ENCODE measurements around the gene MEI4. TPM values are rescaled to one million over a fixed set of nuclear protein-coding genes. Genes with fewer than 3 reads are reported as not detected.

Gene MEI4, protein sequence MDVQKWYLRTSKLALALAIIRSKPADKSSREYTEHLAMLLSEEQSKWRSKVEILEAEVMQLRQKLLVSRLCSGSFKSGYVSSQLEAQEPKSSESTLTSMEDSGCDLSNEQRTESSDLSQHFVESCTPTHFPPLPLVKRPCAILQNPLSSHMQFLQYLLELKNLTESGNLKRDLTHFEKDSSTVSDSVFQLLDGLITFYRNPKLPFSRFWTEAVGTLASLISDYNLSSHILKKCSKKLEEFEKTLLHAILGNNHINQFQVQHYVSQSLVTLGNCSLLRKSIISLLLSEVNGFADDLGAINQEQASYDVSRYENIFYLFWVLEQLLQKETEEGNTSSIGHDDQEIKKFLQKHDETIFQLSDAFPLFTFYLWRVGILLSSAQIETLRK
- total RNA-seq (not detected), polyA plus RNA-seq (not detected)

DNA sequence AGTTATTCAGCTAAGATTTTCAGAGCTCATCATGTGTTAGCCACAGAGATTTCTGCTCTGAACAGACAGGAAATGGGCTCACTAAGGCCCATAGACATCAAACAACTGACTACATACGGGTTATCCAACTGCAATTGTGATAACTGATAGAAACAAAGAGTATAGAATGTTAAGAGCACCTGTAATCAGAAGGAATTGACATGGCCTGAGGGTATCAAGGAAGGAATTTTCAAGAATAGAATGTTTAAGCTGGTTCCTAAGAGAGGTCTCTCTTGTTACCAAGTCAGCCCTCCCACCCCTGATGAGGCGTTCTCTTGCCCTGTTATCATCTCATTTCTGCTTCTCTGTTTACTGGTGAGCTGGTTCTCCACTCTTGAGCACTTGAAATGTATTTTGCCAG lies at the start of gene MEI4:
Gene MEI4 (plus strand): TSS at position 301 of the 400 bp plus-strand sequence. CDS start 37,633 bp downstream, outside the sequence.
- Histone ChIP-seq H3K4me3 (no peak within 1 kb of the TSS), H3K36me3 (no peaks in the 10 kb centered on the region), H3K27me3 (peaks cover 0 to 19% (median 0%) of the 10 kb centered on the region in 3 donors), H3K9me3 (no peaks in the 10 kb centered on the region), H3K4me1 (peaks cover 0 to 4% (median 0%) of the 10 kb centered on the region in 4 donors), H3K27ac (no peak within 1 kb of the TSS)
- WGBS, 2 donors: 78% methylated on average over 2 of the region's 2 CpGs
- TF ChIP-seq EP300 (IDR thresholded peaks at IDR 0.05): no peak
- TF ChIP-seq POLR2AphosphoS5 (IDR thresholded peaks at IDR 0.05): no peak
- TF ChIP-seq POLR2A (IDR thresholded peaks at IDR 0.05): no peak
- TF ChIP-seq, protein P1, sequence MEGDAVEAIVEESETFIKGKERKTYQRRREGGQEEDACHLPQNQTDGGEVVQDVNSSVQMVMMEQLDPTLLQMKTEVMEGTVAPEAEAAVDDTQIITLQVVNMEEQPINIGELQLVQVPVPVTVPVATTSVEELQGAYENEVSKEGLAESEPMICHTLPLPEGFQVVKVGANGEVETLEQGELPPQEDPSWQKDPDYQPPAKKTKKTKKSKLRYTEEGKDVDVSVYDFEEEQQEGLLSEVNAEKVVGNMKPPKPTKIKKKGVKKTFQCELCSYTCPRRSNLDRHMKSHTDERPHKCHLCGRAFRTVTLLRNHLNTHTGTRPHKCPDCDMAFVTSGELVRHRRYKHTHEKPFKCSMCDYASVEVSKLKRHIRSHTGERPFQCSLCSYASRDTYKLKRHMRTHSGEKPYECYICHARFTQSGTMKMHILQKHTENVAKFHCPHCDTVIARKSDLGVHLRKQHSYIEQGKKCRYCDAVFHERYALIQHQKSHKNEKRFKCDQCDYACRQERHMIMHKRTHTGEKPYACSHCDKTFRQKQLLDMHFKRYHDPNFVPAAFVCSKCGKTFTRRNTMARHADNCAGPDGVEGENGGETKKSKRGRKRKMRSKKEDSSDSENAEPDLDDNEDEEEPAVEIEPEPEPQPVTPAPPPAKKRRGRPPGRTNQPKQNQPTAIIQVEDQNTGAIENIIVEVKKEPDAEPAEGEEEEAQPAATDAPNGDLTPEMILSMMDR (IDR thresholded peaks at IDR 0.05): no peak
- no peak for DNase-seq
- intact Hi-C loops (cut with DNase I): no loop called here

DNA sequence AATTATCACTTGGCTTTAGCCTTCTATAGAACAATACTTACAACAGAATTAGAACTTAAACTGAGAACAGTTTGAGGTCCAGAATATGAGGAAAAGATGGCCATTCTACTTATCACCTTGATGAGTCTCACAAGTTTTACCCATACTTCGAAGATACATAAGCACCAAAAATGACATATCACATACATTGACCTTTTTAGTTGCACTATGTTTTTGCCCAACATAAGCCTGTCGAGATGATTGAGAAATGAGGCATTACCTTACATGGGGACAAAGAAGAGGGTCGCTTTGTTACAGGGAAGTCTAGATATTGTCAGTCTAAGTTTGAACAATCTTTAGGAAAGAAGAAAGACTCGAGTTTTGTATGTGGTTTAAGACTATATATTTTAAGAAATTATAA lies 48.4 kb upstream of the MEI4 start:
- Histone ChIP-seq H3K36me3 (no peaks in the 10 kb centered on the region), H3K4me3 (no peak overlapping the region), H3K27me3 (no peaks in the 10 kb centered on the region), H3K4me1 (no peaks in the 10 kb centered on the region), H3K9me3 (no peaks in the 10 kb centered on the region), H3K27ac (no peak overlapping the region)
- DNase-seq: no peak
- intact Hi-C loops (cut with DNase I): no loop called here
- 51 to 55% methylated on average over 4 of the region's 4 CpGs for WGBS, 2 donors
- TF ChIP-seq, protein P1 (IDR thresholded peaks at IDR 0.05): no peak
- TF ChIP-seq EP300 (IDR thresholded peaks at IDR 0.05) (no peak), POLR2A (IDR thresholded peaks at IDR 0.05) (no peak), POLR2AphosphoS5 (IDR thresholded peaks at IDR 0.05) (no peak)

DNA sequence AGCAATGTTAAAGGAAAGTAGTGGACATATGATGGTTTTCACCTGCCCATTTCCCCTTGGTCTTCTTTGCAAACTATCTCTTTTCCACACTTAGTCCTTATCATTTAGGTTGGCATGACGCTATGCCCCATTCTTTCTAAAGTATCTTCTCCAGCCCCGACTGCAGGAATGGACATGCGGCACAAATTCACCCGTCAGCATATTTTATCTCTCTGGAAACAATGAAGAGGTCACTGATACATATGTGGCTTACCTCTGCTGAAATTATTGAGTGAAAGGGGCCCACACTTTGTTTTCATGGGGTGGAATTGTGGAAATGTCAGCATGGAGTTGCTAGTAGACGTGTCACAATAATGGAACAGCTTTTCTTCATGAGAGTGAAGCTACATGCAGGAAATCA lies 45.8 kb upstream of the MEI4 start:
- Histone ChIP-seq H3K27ac (no peak overlapping the region), H3K36me3 (no peaks in the 10 kb centered on the region), H3K9me3 (no peaks in the 10 kb centered on the region), H3K4me3 (no peak overlapping the region), H3K27me3 (no peaks in the 10 kb centered on the region), H3K4me1 (no peaks in the 10 kb centered on the region)
- no peak for DNase-seq
- 90 to 91% methylated on average over 5 of the region's 5 CpGs for WGBS, 2 donors
- no peak for TF ChIP-seq POLR2A (IDR thresholded peaks at IDR 0.05)
- no peak for TF ChIP-seq POLR2AphosphoS5 (IDR thresholded peaks at IDR 0.05)
- no peak for TF ChIP-seq EP300 (IDR thresholded peaks at IDR 0.05)
- TF ChIP-seq, protein P1 (IDR thresholded peaks at IDR 0.05): no peak
- intact Hi-C loops (cut with DNase I): no loop called here

DNA sequence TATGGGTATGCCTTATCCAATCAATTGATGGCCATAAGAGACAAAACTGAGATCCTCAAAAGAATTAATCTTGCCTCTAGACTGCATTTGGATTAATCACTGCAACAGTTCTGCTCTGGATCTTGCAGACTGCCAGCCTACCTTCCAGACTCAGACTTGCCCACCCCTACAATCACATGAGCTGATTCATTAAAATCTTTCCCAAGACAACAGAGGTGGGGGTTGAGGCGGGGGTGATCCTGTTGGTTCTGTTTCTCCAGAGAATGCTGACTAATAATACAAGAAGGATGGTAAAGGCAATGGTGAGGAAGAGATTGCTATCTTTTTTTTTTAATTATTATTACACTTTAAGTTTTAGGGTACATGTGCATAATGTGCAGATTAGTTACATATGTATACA lies 43.7 kb upstream of the MEI4 start:
- Histone ChIP-seq H3K27me3 (no peaks in the 10 kb centered on the region), H3K36me3 (no peaks in the 10 kb centered on the region), H3K9me3 (no peaks in the 10 kb centered on the region), H3K4me3 (no peak overlapping the region), H3K27ac (no peak overlapping the region), H3K4me1 (no peaks in the 10 kb centered on the region)
- intact Hi-C loops (cut with DNase I): no loop called here
- no peak for DNase-seq
- TF ChIP-seq, protein P1 (IDR thresholded peaks at IDR 0.05): no peak
- TF ChIP-seq EP300 (IDR thresholded peaks at IDR 0.05): no peak
- 90 to 92% methylated on average over 1 of the region's 1 CpG for WGBS, 2 donors
